AG08396 (cell line): Measurements from ENCODE around the gene EVC2.

Source experiments
- DNase-seq: peaks from one replicate; pipeline ENCODE4 v3.0.0; 2012; ENCODE audit warnings: low spot score, mixed read lengths

EVC2 gene

DNA sequence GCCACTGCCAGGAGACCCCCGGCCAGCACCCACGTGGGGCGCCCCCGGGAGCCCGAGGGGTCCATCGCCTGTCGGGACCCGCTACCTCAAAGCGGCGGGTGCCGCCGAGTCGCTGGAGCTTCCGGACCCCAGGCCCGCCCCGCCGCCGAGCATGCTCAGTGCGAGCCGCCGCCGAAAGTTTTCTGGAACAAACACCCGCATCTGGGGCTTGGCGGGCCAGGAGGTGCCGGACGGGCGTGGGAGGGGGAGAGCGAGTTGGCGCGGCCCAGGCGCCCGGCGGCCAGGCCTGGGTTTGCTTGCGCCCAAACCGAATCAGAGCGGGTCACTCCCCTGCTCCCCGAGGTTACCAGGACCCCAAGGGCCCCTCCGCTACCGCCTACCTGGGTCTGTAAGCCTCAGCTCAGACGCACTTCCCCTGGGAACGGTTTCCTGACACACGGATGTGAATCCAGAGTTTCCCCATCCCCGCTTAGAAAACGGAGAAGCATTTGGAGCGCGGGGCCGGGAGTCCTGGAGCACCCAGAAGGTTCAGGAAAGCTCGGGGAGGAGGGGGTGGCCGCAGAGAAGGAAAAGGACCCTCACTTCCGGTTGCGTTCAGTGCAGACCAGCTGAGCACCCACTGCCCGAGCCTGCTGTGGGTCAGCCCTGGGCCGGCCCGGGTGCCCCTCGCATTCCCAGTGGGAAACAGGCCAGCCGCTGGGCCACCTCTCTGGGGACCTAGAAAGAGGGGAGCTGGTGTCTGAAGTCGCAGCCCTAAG, at the start of gene EVC2:
EVC2 (minus strand) TSS at position 111 of the 758 bp plus-strand sequence; CDS start at position 65, 46 bp downstream.
- DNase-seq, result peak; percentile 84

- DNase-seq, result no peak
Measured at GRCh38 chr4:5757954-5758353, 49.6 kb upstream of the EVC2 start.

- DNase-seq, result no peak
Measured at GRCh38 chr4:5757536-5757935, 49.2 kb upstream of the EVC2 start.

DNA sequence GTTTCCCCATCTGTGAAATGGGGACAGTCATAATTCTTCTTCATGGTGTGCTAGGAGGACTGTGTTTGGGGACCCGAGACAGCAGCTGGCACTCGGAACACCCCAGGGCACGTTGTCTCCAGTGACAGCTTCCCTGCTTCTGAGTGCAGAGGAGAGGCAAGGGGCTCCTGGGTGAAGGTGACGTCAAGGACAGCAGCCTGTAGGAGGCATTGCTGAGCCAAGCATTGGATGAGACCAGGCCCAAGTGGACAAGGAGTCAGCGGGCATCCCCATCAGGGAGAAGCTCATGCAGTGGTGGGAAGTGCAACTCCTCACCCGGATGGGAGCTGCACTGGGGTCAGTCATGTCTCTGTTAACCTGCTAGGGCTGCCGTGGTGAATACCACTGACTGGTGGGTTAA, 48.7 kb upstream of the EVC2 start:
- DNase-seq, result no peak

GRCh38 chr4:5756271-5756670, 47.9 kb upstream of the EVC2 start:
- DNase-seq, result no peak

DNA sequence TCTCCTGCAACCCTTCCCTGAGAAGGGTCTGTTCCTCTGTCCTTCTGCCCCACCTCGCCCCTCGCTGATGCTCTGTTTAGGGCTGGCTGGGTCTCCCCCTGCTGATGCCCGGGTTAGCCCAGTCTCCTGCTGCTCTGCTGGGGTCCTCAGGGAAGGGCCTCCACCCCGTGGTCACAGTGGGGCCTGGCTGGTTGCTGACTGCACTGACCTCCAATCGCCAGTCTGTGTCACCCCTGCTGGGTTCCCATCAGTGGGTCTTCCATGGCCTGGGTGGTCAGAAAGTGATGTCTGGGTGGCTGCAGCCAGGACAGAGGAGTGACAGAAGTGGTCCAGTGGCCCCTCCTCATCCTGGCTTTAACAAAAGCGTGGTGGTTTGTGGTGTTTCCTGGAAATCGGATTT, 47.3 kb upstream of the EVC2 start:
- DNase-seq, result peak; percentile 1

GRCh38 chr4:5755161-5755560, 46.8 kb upstream of the EVC2 start:
- peak; percentile 1 for DNase-seq

- no peak for DNase-seq
Measured at GRCh38 chr4:5754529-5754881, 46.1 kb upstream of the EVC2 start.

- peak; percentile 65 for DNase-seq
Measured at GRCh38 chr4:5753766-5754528, 45.6 kb upstream of the EVC2 start.

DNA sequence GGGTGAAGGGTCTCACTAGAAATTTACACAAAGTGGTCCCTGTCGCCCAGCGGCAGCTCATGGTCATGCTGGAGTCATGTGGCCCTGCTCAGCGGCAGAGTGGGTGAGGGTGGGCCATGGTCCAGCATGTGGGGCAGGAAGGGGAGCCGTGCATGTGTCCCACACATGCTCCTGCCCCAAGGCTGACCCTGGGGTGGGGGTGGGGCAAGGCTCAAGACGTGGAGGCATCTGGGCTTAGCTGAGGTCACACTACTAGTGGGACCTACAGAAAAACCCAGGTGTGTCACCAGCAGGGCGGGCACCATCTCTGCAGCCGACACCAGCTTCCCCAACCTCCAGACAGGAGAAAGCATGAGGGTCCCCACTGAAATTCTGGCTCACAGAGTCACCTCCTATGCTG, 45.0 kb upstream of the EVC2 start:
- no peak for DNase-seq

- no peak for DNase-seq
Measured at GRCh38 chr4:5752376-5753184, 44.2 kb upstream of the EVC2 start.

DNA sequence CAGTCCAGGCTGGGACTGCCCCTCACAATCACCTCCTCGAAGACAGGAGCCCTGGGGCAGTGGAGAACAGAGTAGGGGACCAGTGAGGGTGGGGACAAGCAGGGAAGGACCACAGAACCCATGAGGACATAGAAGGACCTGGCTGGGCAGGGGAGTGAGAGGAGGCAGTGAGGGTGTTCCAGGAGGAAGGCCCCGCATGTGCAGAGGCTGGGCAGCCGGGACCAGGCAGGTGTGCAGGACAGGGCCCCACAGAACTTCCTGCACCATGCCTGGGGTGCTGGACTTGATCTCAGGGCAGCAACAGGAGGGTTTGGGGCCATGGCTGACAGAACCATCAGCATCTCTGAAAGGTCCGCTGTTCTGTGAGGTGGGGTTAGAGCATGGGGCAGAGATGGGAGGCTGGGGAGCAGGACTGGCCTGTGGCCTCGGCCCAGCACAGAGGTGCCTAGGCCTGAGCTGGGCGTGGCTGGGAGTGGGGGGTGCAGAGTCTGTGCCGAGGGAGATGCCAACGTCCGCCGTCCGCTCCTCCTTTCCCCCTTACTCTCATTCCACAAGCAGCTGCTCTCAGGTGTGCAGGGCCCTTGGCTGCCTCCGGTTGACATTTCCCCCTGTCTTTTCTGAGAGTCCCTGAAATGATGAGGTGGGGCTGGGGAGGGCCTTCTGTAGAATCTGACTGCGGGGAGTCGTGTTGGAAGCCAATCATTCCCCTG, 43.5 kb upstream of the EVC2 start:
- peak; percentile 4 for DNase-seq

GRCh38 chr4:5750946-5751665, 42.7 kb upstream of the EVC2 start:
- peak; percentile 4 for DNase-seq

GRCh38 chr4:5750052-5750945, 41.9 kb upstream of the EVC2 start:
- DNase-seq, result peak; percentile 38

DNA sequence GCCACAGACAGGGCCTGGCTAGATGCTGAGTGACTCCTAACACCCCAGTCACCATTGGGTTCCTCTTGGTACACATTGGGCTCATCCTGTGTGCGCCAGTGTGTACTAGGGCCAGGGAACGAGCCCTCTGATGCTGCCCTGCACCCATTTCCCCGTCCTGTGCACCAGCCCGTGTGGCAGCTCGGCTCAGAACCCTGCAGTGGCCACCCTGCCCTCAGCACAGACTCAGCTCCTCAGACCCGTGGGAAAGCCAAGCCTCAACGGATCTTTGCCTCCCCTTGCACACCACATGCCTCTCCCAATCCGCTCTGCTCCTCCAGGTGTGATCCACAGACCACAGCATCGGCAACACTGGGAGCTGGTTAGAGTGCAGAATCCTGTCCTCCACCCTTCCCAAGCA, 41.2 kb upstream of the EVC2 start:
- peak; percentile 1 for DNase-seq

DNA sequence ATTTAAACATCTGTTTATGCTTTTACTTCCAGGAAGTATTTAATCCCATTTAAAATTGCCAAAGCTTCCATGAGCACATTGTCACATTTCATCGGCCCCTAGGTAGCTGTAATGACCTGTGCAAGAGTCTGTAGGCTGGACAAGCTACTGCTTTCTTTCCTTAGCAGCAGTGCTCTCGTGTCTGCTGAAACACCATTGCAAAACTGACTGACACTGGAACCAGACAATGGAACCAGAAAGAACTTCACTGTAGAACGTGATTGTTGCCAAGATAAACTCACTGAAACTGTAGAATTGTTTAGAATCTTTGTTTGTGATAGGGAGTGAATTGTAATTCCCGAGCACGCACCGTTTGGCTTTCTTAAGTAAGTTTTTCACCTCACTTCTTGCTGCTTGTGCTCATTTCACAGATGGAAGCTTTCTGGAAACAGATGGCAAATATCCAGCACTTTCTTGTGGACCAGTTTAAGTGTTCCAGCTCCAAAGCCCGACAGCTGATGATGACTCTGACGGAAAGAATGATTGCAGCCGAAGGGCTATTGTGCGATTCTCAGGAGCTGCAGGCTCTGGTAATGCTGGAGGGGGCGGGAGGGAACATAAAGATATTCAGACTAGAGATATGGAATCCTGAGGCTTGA, 39.5 kb upstream of the EVC2 start:
- peak; percentile 78 for DNase-seq

DNA sequence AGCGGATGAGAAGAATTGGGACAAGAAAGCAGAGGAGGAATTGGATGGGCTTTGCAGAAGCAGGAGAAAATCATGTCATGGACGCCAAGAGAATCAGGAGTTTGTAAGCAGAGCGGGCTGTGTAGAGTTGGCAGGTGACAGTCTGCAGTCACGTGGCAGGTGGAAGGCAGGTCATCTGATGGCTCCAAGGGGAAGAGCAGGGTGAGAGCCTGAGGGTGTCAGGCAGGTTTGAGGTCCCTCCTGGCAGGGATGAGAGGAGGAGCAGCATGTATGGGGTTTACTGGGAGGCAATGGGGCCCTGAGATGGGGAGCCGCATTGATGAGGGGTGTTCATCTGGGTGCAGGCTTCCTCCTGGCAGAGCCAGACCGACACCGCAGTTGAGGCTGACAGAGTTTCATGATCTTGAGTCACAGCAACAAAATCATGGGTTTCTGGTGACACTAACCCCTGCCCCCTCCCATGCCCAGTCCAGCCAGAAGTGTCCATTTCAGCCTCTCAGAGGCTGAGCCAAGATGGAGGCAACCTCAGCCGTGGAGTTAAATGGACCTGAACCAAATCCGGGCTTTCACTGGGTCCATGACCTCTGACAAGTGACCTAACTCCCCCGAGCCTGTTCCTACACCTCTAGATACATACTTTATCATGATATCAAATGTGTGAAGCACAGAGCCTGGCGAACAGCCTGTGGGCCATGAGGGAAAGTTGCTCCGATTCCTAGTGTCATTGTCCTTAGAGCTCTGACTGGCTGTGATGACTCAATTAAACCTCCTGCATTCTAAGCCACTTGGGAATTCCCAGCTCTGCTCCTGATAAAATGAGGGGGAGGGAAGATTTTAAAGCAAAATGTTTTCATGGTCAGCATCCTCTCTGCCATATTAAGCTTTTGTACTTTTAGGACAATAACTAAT, 38.7 kb upstream of the EVC2 start:
- DNase-seq, result peak; percentile 28

- peak; percentile 0 for DNase-seq
Measured at GRCh38 chr4:5746250-5746649, 37.9 kb upstream of the EVC2 start.

- no peak for DNase-seq
Measured at GRCh38 chr4:5742968-5743367, 34.6 kb upstream of the EVC2 start.
